Measurements from ENCODE around the gene SLC1A7.

GRCh38 chr1:53176452-53177208 lies 34.2 kb upstream of the SLC1A7 start:
- TF ChIP-seq TCF12 (IDR thresholded peaks at IDR 0.05; ENCODE audit: low read depth) (no peak), EGR1 (IDR thresholded peaks at IDR 0.05) (no peak), ZBTB7A (IDR thresholded peaks at IDR 0.05; ENCODE audit: low read depth) (no peak), CEBPB (IDR thresholded peaks at IDR 0.05) (no peak)

Data from Ishikawa (cell line).